WTC11 (cell line): ENCODE measurements around the gene AGAP1. TPM values are rescaled to one million over a fixed set of nuclear protein-coding genes. Genes with fewer than 3 reads are reported as not detected.
"Not testable (repeated sequence)": the region's sequence is repeated elsewhere in the genome, so short reads cannot be mapped to it uniquely, and the experiment has no call there.

Experiments used
- ATAC-seq: fragments of 200-7000 bp; cut with Tn5 transposase; 2 replicates; pipeline ENCODE4 v1.10.0; 2021; ENCODE audit warnings: mild to moderate bottlenecking, moderate library complexity
- CTCF ChIA-PET: fragments of 300-600 bp; sonication (Branson Sonifier 250); formaldehyde crosslinking; loops from one replicate; lab custom pipeline; 2021; ENCODE audit warnings: antibody characterized with exemption; lab: Charles Lee
- POLR2A ChIA-PET: fragments of 350-600 bp; sonication (Branson Sonifier 250); formaldehyde crosslinking; loops from one replicate; lab custom pipeline; 2021; ENCODE audit warnings: antibody characterized with exemption; lab: Charles Lee
- DNase-seq: peaks from one replicate; pipeline ENCODE4 v3.0.0; 2021; ENCODE audit warnings: low spot score
- H3K27ac Mint-ChIP-seq: 2 replicates; pipeline ENCODE4 v1.8.0; 2021; ENCODE audit warnings: mixed read lengths
- H3K27me3 Mint-ChIP-seq: 2 replicates; pipeline ENCODE4 v1.8.0; 2021; ENCODE audit warnings: low read depth, mild to moderate bottlenecking, moderate library complexity, mixed read lengths
- H3K36me3 Mint-ChIP-seq: 2 replicates; pipeline ENCODE4 v1.8.0; 2021; ENCODE audit warnings: mixed read lengths
- H3K4me1 Mint-ChIP-seq: 2 replicates; pipeline ENCODE4 v1.8.0; 2022; ENCODE audit warnings: mixed read lengths
- H3K4me3 Mint-ChIP-seq: 2 replicates; pipeline ENCODE4 v1.8.0; 2021; ENCODE audit warnings: mild to moderate bottlenecking, moderate library complexity, mixed read lengths
- H3K9me3 Mint-ChIP-seq: 2 replicates; pipeline ENCODE4 v1.8.0; 2021; ENCODE audit warnings: mixed read lengths
- CREM ChIP-seq: sonication (generic); formaldehyde crosslinking; IDR thresholded peaks from 2 replicates; pipeline ENCODE4 v1.8.1; 2022; ENCODE audit warnings: mild to moderate bottlenecking, missing genetic modification reagents, moderate library complexity
- FOXP1 ChIP-seq: sonication (generic); formaldehyde crosslinking; IDR thresholded peaks from 2 replicates; pipeline ENCODE4 v1.8.0; 2022; ENCODE audit warnings: missing genetic modification reagents, mild to moderate bottlenecking, moderate library complexity, borderline replicate concordance
- GTF2I ChIP-seq: fragments of 250-450 bp; sonication (Bioruptor Pico); conservative IDR thresholded peaks from 2 replicates; pipeline ENCODE4 v1.4.0; 2021; ENCODE audit warnings: mild to moderate bottlenecking
- IRF2 ChIP-seq: sonication (generic); formaldehyde crosslinking; IDR thresholded peaks from 2 replicates; pipeline ENCODE4 v1.8.0; 2022; ENCODE audit warnings: low read depth, missing genetic modification reagents, borderline replicate concordance
- NFE2L1 ChIP-seq: sonication (generic); formaldehyde crosslinking; IDR thresholded peaks from 2 replicates; pipeline ENCODE4 v1.8.1; 2023; ENCODE audit warnings: missing genetic modification reagents
- NR1H2 ChIP-seq: sonication (generic); formaldehyde crosslinking; IDR thresholded peaks from 2 replicates; pipeline ENCODE4 v1.9.0; 2021; ENCODE audit warnings: mild to moderate bottlenecking, moderate library complexity, missing genetic modification reagents
- NR2C2 ChIP-seq: sonication (generic); formaldehyde crosslinking; IDR thresholded peaks from 2 replicates; pipeline ENCODE4 v1.8.0; 2022; ENCODE audit warnings: mild to moderate bottlenecking, missing genetic modification reagents
- SMAD4 ChIP-seq: sonication (generic); formaldehyde crosslinking; IDR thresholded peaks from 2 replicates; pipeline ENCODE4 v1.8.0; 2022; ENCODE audit warnings: mild to moderate bottlenecking, missing genetic modification reagents
- SOX15 ChIP-seq: fragments of 250-450 bp; sonication (Bioruptor Pico); IDR thresholded peaks from 2 replicates; pipeline ENCODE4 v1.9.0; 2021; ENCODE audit warnings: mild to moderate bottlenecking
- SP1 ChIP-seq: sonication (generic); formaldehyde crosslinking; conservative IDR thresholded peaks from 2 replicates; pipeline ENCODE4 v1.8.1; 2022; ENCODE audit warnings: missing genetic modification reagents
- TCF7 ChIP-seq: sonication (generic); formaldehyde crosslinking; IDR thresholded peaks from 2 replicates; pipeline ENCODE4 v1.8.0; 2022; ENCODE audit warnings: mild to moderate bottlenecking, low read depth, missing genetic modification reagents, moderate library complexity
- ZNF121 ChIP-seq: sonication (generic); formaldehyde crosslinking; IDR thresholded peaks from 2 replicates; pipeline ENCODE4 v1.8.0; 2023; ENCODE audit warnings: missing genetic modification reagents
- ZNF138 ChIP-seq: sonication (generic); formaldehyde crosslinking; conservative IDR thresholded peaks from 2 replicates; pipeline ENCODE4 v1.8.1; 2022; ENCODE audit warnings: mild to moderate bottlenecking, moderate library complexity, missing genetic modification reagents
- ZNF232 ChIP-seq: sonication (generic); formaldehyde crosslinking; IDR thresholded peaks from 2 replicates; pipeline ENCODE4 v1.8.0; 2022; ENCODE audit warnings: mild to moderate bottlenecking, missing genetic modification reagents
- total RNA-seq: library from RNA; stranded (reverse); gene quantifications from 3 replicates; pipeline ENCODE4 v1.2.3, GENCODE V29; 2021
- TF ChIP-seq, protein P1 (sequence below): sonication (generic); formaldehyde crosslinking; IDR thresholded peaks from 2 replicates; pipeline ENCODE4 v1.8.0; 2022; ENCODE audit warnings: mild to moderate bottlenecking, missing genetic modification reagents
- TF ChIP-seq, protein P2 (sequence below): sonication (generic); formaldehyde crosslinking; conservative IDR thresholded peaks from 2 replicates; pipeline ENCODE4 v1.8.1; 2023; ENCODE audit warnings: mild to moderate bottlenecking, low read depth, missing genetic modification reagents, moderate library complexity
- TF ChIP-seq, protein P3 (sequence below): fragments of 250-450 bp; sonication (Bioruptor Pico); conservative IDR thresholded peaks from 2 replicates; pipeline ENCODE4 v1.9.0; 2021; ENCODE audit warnings: mild to moderate bottlenecking
- TF ChIP-seq, protein P4 (sequence below): sonication (generic); formaldehyde crosslinking; IDR thresholded peaks from 2 replicates; pipeline ENCODE4 v1.8.1; 2022; ENCODE audit warnings: mild to moderate bottlenecking, missing genetic modification reagents, moderate library complexity, borderline replicate concordance

The AGAP1 gene
- total RNA-seq, 1 experiment from 2014 or later: 49.3 TPM

DNA sequence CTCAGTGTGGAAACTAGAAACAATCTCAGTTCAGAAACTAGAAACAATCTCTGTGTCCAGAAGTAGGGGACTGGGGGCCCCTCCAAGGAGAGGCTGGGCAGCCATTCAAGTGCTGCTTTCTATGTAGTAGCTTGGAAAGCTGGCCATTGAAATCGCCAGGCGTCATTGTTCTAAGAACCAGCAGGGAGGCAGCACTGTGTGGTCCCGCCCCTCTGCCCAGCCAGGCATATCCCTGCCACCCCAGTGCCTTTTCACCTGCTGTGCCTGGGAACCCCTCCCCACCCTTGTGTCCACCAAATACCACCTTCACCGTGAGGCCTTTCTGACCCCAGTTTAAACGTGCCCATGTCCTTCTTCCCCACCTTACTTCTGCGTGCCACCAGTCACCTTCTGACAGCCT, 452.7 kb downstream of the AGAP1 start:
- CTCF ChIA-PET: interaction anchor here (0.6 to 2.1 kb wide), 7 partner anchors 10 to 180 kb away, joined by 3 to 12 read pairs (median 3); no protein-coding TSS in a partner anchor
- Mint-ChIP-seq H3K4me1 (peaks cover 35% of the 10 kb centered on the region), H3K9me3 (no peaks in the 10 kb centered on the region), H3K4me3 (no peak overlapping the region), H3K27me3 (no peaks in the 10 kb centered on the region), H3K36me3 (0 out of 2 replicates have a peak, but pooled peaks cover 1% of the 10 kb centered on the region), H3K27ac (no peak overlapping the region)
- peak; percentile 50 for ATAC-seq
- TF ChIP-seq, protein P1, sequence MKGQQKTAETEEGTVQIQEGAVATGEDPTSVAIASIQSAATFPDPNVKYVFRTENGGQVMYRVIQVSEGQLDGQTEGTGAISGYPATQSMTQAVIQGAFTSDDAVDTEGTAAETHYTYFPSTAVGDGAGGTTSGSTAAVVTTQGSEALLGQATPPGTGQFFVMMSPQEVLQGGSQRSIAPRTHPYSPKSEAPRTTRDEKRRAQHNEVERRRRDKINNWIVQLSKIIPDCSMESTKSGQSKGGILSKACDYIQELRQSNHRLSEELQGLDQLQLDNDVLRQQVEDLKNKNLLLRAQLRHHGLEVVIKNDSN: no peak
- TF ChIP-seq, protein P2, sequence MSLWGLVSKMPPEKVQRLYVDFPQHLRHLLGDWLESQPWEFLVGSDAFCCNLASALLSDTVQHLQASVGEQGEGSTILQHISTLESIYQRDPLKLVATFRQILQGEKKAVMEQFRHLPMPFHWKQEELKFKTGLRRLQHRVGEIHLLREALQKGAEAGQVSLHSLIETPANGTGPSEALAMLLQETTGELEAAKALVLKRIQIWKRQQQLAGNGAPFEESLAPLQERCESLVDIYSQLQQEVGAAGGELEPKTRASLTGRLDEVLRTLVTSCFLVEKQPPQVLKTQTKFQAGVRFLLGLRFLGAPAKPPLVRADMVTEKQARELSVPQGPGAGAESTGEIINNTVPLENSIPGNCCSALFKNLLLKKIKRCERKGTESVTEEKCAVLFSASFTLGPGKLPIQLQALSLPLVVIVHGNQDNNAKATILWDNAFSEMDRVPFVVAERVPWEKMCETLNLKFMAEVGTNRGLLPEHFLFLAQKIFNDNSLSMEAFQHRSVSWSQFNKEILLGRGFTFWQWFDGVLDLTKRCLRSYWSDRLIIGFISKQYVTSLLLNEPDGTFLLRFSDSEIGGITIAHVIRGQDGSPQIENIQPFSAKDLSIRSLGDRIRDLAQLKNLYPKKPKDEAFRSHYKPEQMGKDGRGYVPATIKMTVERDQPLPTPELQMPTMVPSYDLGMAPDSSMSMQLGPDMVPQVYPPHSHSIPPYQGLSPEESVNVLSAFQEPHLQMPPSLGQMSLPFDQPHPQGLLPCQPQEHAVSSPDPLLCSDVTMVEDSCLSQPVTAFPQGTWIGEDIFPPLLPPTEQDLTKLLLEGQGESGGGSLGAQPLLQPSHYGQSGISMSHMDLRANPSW (CRISPR knock-in tag): no peak
- TF ChIP-seq IRF2: no peak
- no peak for TF ChIP-seq ZNF232 (CRISPR knock-in tag)
- TF ChIP-seq GTF2I (CRISPR knock-in tag): 0 out of 2 replicates have a peak, but pooled peaks have one; percentile 22
- TF ChIP-seq SOX15 (CRISPR knock-in tag): no peak
- TF ChIP-seq, protein P3, sequence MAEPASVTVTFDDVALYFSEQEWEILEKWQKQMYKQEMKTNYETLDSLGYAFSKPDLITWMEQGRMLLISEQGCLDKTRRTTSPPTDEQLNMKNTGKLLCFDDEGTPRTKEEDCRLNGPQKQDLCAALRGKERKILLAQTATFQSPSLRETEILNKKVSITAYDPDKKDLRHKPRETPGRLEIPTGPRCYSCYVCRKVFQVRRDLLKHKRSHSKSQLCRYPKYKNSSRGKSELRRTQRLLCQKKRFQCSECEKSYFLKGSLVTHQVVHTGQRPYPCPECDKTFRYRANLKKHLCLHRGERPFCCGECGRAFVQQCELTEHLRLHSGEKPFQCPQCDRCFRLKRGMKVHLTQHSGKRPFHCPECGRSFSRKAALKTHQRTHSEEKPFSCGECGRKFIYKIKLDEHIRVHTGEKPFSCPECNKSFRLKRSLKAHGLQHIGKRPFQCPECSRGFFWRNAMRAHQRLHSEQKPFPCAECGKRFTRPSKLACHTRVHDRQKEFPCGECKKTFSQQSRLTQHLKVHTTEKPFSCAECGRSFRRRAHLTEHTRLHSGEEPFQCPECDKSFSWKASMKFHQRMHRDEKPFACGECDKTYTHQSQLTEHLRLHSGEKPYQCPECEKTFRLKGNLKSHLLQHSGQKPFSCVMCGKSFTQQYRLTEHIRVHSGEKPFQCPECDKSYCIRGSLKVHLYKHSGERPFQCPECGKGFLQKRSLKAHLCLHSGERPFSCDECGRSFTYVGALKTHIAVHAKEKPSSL (CRISPR knock-in tag): no peak
- TF ChIP-seq NR1H2 (CRISPR knock-in tag): no peak
- DNase-seq: no peak
- POLR2A ChIA-PET: interaction anchor here (0.6 kb wide), 1 partner anchor 142 kb away, joined by 3 read pairs; no protein-coding TSS in a partner anchor

DNA sequence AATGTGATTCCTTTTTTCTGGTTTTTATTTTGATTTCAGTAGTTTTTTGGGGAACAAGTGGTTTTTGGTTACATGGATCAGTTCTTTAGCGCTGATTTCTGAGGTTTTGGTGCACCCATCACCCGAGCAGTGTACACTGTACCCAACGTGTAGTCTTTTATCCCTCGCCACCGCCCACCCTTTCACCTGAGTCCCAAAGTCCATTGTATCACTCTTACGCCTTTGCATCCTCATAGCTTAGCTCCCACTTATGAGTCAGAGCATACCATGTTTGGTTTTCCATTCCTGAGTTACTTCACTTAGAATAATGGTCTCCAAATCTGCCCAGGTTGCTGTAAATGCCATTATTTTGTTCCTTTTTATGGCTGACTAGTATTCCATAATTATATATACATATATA, 453.2 kb downstream of the AGAP1 start:
- ATAC-seq, H3K27ac Mint-ChIP-seq, H3K4me3 Mint-ChIP-seq, H3K27me3 Mint-ChIP-seq, POLR2A ChIA-PET, H3K9me3 Mint-ChIP-seq, H3K36me3 Mint-ChIP-seq, DNase-seq: not testable (repeated sequence)
- CTCF ChIA-PET: interaction anchor here (0.7 to 2.1 kb wide), 5 partner anchors 10 to 181 kb away, joined by 3 to 12 read pairs (median 3); no protein-coding TSS in a partner anchor
- H3K4me1 Mint-ChIP-seq: peaks cover 40% of the 10 kb centered on the region

DNA sequence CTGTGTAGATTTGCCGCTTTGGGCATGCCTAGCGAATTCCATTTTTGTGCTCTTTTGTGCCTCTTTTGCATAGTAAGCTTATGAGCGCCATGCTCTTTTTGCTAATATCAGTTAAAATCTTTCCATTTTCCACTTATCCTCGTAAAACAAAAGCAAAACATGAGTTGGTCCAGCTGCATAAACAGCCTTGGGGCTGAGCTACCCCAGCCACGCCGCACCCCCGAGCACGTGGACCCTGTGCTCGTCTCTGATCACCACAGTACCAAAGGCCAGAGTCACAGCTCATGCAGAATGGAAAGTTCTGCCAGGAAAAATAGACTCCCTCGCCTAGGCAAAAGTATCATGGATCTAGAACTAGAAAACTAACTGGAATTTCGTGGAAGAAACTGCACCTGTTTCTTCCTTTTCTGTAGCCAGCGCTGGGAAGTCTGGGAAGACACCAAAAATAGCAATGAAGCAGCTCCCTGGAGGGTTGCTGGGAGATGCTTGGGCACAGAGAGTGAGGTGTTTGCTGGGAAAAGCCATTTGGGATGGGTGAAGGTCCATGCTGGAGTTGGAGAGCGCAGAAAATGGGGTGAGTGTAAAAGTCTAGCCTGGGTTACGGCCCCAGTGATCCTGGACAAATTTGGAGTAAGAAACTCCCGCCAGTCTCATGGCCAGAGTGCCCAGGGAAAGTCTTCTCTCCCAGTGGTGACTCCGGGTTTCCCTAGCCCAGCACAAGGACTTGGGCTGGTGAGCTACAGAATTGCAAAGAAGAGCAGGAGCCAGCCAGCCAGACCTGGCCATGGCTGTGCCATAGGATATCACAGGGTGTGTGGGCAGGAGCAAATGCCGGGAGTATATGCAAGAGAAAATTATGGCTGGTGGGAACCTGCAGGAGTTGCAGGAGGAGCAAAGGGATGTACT, 456.0 kb downstream of the AGAP1 start:
- peak overlapping the region; percentile 83 for H3K27ac Mint-ChIP-seq
- CTCF ChIA-PET: interaction anchor here (0.9 to 3.1 kb wide), 10 partner anchors 13 to 231 kb away, joined by 3 to 16 read pairs (median 8); no protein-coding TSS in a partner anchor
- peaks cover 49% of the 10 kb centered on the region for H3K4me1 Mint-ChIP-seq
- DNase-seq (no peak), ATAC-seq (peak; percentile 64)
- no peaks in the 10 kb centered on the region for H3K27me3 Mint-ChIP-seq
- POLR2A ChIA-PET: interaction anchor here (0.7 kb wide), 1 partner anchor 13 kb away, joined by 3 read pairs; no protein-coding TSS in a partner anchor
- no peaks in the 10 kb centered on the region for H3K36me3 Mint-ChIP-seq
- no peaks in the 10 kb centered on the region for H3K9me3 Mint-ChIP-seq
- no peak overlapping the region for H3K4me3 Mint-ChIP-seq
- TF ChIP-seq TCF7 (no peak), ZNF138 (CRISPR knock-in tag) (no peak), ZNF121 (CRISPR knock-in tag) (no peak), SMAD4 (CRISPR knock-in tag) (no peak), FOXP1 (CRISPR knock-in tag) (no peak), CREM (CRISPR knock-in tag) (no peak), NFE2L1 (CRISPR knock-in tag) (no peak), SP1 (CRISPR knock-in tag) (no peak), NR2C2 (CRISPR knock-in tag) (no peak)
- TF ChIP-seq, protein P3 (CRISPR knock-in tag): no peak
- TF ChIP-seq, protein P4, sequence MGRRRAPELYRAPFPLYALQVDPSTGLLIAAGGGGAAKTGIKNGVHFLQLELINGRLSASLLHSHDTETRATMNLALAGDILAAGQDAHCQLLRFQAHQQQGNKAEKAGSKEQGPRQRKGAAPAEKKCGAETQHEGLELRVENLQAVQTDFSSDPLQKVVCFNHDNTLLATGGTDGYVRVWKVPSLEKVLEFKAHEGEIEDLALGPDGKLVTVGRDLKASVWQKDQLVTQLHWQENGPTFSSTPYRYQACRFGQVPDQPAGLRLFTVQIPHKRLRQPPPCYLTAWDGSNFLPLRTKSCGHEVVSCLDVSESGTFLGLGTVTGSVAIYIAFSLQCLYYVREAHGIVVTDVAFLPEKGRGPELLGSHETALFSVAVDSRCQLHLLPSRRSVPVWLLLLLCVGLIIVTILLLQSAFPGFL (CRISPR knock-in tag): no peak
